DMS153 treated with DMSO at 0.1 percent for 48 hours (cell line): ENCODE data around the gene SERTAD1.
"Not testable (repeated sequence)": the region's sequence is repeated elsewhere in the genome, so short reads cannot be mapped to it uniquely, and the experiment has no call there.

ENCODE experiments used
- DNase-seq: peaks from one replicate; lab custom pipeline; 2025; ENCODE audit not compliant: unreplicated experiment; lab: John Stamatoyannopoulos, UW

The SERTAD1 gene

GRCh38 chr19:40423938-40424337 is 1.9 kb downstream of the SERTAD1 start:
- no peak for DNase-seq

GRCh38 chr19:40422748-40423566 is 2.8 kb downstream of the SERTAD1 start:
- DNase-seq: no peak

GRCh38 chr19:40421993-40422747 is 3.6 kb downstream of the SERTAD1 start:
- no peak for DNase-seq

DNA sequence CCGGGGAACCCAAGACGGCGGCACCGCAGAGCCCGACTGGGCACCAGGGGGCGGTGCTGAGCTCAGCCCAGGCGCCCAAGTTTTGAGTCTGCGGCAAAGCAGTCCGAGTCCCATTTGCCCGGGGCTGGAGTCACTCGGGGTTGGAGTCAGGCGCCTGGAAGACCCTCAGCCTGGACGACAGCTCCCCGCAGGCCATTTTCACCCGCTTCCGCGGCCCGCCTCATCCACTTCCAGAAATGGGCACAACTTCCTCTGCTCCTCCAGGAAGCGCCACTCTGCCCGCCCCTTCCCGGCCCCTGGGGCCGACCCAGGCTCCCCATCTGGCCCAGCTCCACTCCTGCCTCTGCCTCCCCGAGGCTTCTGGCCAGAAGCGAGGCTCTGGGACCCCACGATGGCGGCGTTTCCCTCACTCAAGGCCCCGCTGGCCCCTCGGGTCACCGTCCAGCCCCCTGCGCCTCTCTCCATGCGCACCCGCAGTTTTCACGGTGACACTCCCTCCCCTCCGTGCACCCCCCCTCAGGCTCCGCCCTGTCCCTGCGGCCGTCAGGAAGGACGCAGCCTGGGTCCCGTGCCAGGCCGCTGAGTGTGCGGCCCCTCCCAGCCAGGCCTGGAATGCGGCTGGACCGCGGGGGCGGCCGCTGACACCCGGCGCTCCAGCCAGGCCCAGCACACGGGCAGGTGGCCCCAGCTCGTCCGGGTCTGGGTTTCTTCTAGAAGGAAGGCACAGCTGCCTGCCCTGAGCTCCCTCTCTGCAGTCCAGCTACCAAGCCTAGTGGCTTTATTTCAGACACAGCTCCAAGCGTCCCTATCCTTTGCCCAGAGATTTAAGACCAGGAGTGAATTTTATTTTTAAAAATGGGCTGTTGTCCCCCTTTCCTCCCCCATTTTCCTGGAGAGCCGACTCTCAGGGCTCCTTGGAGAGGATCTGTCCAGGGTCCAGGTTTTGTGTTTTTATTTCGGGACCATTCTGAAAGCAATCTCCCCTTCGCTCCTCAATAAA is 4.7 kb downstream of the SERTAD1 start:
- peak; percentile 84 for DNase-seq

DNA sequence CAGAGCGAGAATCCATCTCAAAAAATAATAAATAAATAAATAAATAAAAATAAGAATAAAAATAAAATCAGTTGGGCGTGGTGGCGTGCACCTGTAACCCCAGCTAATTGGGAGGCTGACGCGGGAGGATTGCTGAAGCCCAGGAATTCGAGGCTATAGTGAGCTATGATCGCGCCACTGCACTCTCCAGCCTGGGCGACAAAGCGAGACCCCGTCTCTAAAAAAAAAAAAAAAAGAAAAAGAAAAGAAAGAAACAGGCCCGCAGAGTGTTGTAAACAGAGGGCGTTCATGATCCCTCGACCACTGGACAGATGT is 5.4 kb downstream of the SERTAD1 start:
- no peak for DNase-seq

GRCh38 chr19:40419780-40420179 is 6.0 kb downstream of the SERTAD1 start:
- no peak for DNase-seq

DNA sequence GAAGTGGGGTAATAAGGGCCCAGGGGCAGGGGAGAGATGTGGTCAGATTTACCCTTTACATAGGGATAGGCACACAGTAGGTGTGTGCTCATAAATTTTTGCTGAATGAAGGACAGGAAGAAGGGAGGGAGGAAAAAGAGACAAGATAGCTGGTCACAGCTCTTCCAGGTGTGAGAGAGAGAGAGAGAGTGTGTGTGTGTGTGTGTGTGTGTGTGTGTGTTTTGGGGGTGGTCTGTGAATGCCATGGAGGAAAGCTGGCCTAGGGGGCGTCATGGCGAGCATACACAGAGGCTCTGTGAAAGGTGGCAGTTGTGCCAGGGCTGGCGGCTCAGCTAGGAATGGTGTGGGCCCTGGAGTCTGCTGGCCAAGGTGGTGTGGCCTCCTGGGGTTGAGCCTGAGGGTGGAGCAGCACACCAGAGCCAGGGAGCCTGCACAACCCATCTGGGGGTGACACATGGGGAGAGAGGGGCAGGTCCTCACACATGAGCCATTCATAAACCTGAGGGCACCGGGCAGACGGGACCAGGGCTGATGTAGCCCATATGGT is 6.7 kb downstream of the SERTAD1 start:
- DNase-seq: no peak

- no peak for DNase-seq
These were observed 7.8 kb downstream of the SERTAD1 start for GRCh38 chr19:40418040-40418439.

DNA sequence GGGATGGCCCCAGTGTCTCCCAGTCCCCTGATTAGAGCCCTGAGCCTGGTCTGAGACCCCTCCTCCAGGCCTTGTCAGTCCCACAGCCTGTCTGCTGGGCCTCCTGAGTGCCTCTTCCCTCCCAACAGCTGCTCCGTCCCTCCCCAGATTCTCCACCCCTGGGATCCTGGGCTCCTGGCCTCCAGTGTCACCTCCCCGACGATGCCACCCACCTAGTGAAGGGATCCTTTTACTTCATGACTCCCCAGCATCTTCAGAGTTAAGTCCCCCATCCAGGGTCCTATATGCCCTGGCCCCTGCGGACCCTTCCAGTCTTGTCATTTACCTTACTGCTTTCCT is 8.2 kb downstream of the SERTAD1 start:
- DNase-seq: no peak

DNA sequence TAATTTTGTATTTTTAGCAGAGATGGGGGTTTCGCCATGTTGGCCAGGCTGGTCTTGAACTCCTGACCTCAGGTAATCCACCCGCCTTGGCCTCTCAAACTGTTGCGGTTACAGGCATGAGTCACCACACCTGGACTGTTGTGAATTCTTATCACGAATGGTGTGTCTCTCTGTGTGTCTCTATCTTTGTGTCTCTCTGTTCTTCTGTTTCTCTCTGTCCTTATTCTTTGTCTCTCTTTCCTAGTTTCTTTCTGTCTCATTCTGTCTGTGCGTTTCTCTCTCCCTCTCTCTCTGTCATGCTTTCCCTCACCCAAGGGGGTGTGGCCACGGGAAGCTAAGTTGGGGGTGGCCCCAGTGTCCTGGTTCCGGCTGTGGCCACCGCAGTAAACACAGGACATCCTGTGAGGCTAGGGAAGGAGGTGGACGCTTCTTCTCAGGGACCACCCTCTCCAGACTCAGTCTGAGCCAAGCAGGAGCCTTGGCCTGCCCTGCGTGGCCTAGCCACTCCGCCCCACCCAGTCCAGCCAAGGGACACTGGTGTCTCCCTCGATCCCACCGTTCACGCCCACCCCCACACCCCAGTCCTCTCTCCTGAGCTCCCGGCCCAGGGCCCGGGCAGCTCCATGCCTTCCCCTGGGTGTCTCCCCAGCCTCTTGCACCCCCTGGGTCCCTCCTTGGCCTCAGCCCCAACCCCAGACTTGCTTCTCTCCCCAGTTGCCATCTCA is 8.7 kb downstream of the SERTAD1 start:
- DNase-seq: no peak

DNA sequence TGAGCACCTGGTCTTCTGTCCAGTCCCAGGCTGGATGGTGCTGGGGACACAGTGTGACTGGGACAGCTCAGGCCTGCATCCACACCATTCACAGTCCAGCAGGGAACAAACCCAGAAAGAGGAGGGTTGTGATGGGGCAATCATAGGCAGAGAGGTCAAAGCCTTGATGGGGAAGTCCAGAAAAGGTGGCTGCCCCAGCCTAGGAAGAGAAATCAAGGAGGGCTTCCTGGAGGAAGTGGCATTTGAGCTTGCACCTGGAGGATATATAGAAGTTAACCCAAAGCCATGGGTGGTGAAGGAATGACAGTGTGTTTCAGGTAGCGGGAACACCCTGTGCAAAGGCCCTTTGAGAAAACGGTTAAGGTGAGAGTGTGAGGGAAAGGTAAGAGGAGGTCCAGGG is 10.0 kb downstream of the SERTAD1 start:
- no peak for DNase-seq

- no peak for DNase-seq
These were observed 11.0 kb downstream of the SERTAD1 start for GRCh38 chr19:40414542-40415535.

- no peak for DNase-seq
These were observed 12.4 kb downstream of the SERTAD1 start, which contains the start of gene PRX for GRCh38 chr19:40413291-40413845. Gene PRX, minus strand, starts transcription at chr19:40413378. Its CDS starts 5,446 bp downstream, at chr19:40407932.

- DNase-seq: no peak
These were observed 12.9 kb downstream of the SERTAD1 start for GRCh38 chr19:40412866-40413265.

- no peak for DNase-seq
These were observed 13.8 kb downstream of the SERTAD1 start for GRCh38 chr19:40411958-40412499.

DNA sequence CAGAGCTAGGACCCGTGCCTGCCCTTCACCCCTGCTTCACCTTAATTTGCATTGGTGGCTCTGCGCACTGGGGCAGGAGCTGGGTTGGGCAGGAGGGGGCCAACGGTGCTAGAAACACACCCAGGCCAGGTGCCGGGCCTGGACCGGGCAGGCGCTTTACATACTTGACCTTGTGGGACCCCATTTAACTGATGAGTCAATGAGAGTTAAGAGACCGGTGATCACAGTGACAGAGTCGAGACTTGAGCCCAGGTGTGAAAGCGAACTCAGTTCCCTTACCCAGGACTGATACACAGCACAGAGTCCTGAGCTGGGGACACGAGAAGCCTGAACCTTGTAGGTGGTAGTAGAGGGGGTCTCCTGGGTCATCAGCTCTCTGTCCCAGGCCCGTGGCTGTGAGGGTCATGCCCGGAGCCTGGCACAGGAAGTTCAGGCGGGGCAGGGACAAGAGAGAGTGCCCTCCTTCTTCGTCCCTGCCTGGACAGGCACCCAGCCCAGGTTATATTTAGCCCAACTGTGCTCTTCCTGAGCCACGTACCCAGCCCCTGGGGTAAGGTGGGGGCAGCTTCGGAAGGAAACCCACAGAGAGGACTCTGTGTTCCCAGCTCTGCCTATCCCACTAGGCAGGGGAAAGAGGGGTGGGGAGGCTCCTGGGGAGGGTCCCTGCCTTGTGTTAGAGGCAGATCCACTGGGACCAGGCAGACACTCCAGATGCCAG is 14.5 kb downstream of the SERTAD1 start:
- no peak for DNase-seq

- no peak for DNase-seq
These were observed 15.8 kb downstream of the SERTAD1 start for GRCh38 chr19:40410030-40410389.

DNA sequence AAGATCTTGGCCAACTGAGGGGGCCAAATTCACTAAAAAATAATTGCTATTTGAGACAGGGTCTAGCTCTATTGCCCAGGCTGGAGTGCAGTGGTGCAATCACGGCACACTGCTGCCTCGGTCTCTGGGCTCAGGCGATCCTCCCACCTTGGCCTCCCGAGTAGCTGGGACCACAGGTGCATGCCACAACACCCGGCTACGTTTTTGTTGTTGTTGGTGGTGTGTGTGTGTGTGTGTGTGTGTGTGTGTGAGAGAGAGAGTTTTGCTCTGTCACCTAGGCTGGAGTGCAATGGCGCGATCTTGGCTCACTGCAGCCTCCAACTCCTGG is 17.2 kb downstream of the SERTAD1 start:
- not testable (repeated sequence) for DNase-seq
